Muscle layer of duodenum (tissue), 2 donors: ENCODE measurements around the gene NFKBIB.
"Not testable (repeated sequence)": the region's sequence is repeated elsewhere in the genome, so short reads cannot be mapped to it uniquely, and the experiment has no call there.

Experiments
- H3K27ac ChIP-seq: one replicate; pipeline ENCODE4 v1.7.0; 2013; ENCODE audit warnings: mild to moderate bottlenecking, low read length
- H3K27me3 ChIP-seq: one replicate; pipeline ENCODE4 v1.7.0; 2013; ENCODE audit warnings: low read depth, mild to moderate bottlenecking, control low read depth, low read length
- H3K36me3 ChIP-seq, 2 donors: one replicate each; pipeline ENCODE4 v1.7.0; 2013; ENCODE audit warnings: low read length in 2 of 2, control low read depth in 1 of 2, mild to moderate bottlenecking in 1 of 2; ENCODE audit not compliant: insufficient read depth in 2 of 2, control insufficient read depth in 1 of 2
- H3K4me1 ChIP-seq, 2 donors: one replicate each; pipeline ENCODE4 v1.7.0; 2013; ENCODE audit warnings: low read length in 2 of 2, mild to moderate bottlenecking in 2 of 2, control low read depth in 1 of 2, moderate library complexity in 1 of 2; ENCODE audit not compliant: insufficient read depth in 2 of 2, control insufficient read depth in 1 of 2
- H3K4me3 ChIP-seq, 2 donors: one replicate each; pipeline ENCODE4 v1.7.0; 2013; ENCODE audit warnings: low read length in 2 of 2, low read depth in 1 of 2, mild to moderate bottlenecking in 1 of 2
- H3K9me3 ChIP-seq, 2 donors: one replicate each; pipeline ENCODE4 v1.7.0; 2013; ENCODE audit warnings: low read length in 2 of 2, control low read depth in 1 of 2, mild to moderate bottlenecking in 1 of 2; ENCODE audit not compliant: control insufficient read depth in 1 of 2
- donor health status: healthy.

The NFKBIB gene

GRCh38 chr19:38861368-38861767 lies 38.4 kb upstream of the NFKBIB start:
- peaks cover 0 to 4% of the 10 kb centered on the region in 2 donors for H3K4me1 ChIP-seq
- H3K27ac ChIP-seq = no peak overlapping the region
- H3K36me3 ChIP-seq = no peaks in the 10 kb centered on the region
- H3K9me3 ChIP-seq = no peaks in the 10 kb centered on the region
- no peak overlapping the region for H3K4me3 ChIP-seq
- H3K27me3 ChIP-seq = no peaks in the 10 kb centered on the region

- no peak overlapping the region for H3K4me3 ChIP-seq
- H3K36me3 ChIP-seq = no peaks in the 10 kb centered on the region
- peaks cover 0 to 4% of the 10 kb centered on the region in 2 donors for H3K4me1 ChIP-seq
- no peak overlapping the region for H3K27ac ChIP-seq
- no peaks in the 10 kb centered on the region for H3K27me3 ChIP-seq
- no peaks in the 10 kb centered on the region for H3K9me3 ChIP-seq
Measured at GRCh38 chr19:38862321-38863059, 37.3 kb upstream of the NFKBIB start.

- H3K27ac ChIP-seq = no peak overlapping the region
- no peak overlapping the region for H3K4me3 ChIP-seq
- H3K4me1 ChIP-seq = peaks cover 0 to 19% of the 10 kb centered on the region in 2 donors
- no peaks in the 10 kb centered on the region for H3K9me3 ChIP-seq
- H3K36me3 ChIP-seq = no peaks in the 10 kb centered on the region
- no peaks in the 10 kb centered on the region for H3K27me3 ChIP-seq
Measured at GRCh38 chr19:38867171-38867780, 32.5 kb upstream of the NFKBIB start.

GRCh38 chr19:38868551-38868950 lies 31.2 kb upstream of the NFKBIB start:
- Histone ChIP-seq H3K27ac (no peak overlapping the region), H3K36me3 (no peaks in the 10 kb centered on the region), H3K9me3 (no peaks in the 10 kb centered on the region), H3K4me1 (peaks cover 0 to 15% of the 10 kb centered on the region in 2 donors), H3K27me3 (no peaks in the 10 kb centered on the region), H3K4me3 (no peak overlapping the region)

GRCh38 chr19:38869160-38869835 lies 30.5 kb upstream of the NFKBIB start:
- Histone ChIP-seq H3K36me3 (no peaks in the 10 kb centered on the region), H3K27me3 (no peaks in the 10 kb centered on the region), H3K9me3 (no peaks in the 10 kb centered on the region), H3K4me3 (peak overlapping the region; percentile 60 to 71), H3K27ac (no peak overlapping the region), H3K4me1 (peaks cover 0 to 15% of the 10 kb centered on the region in 2 donors)

- Histone ChIP-seq H3K4me1 (peaks cover 0 to 15% of the 10 kb centered on the region in 2 donors), H3K36me3 (no peaks in the 10 kb centered on the region), H3K4me3 (peak overlapping the region; percentile 60 to 71), H3K27ac (no peak overlapping the region), H3K27me3 (no peaks in the 10 kb centered on the region), H3K9me3 (no peaks in the 10 kb centered on the region)
Measured at GRCh38 chr19:38869836-38870607, 29.7 kb upstream of the NFKBIB start.

- H3K4me3 ChIP-seq = peak overlapping the region in 1 of 2 donors; percentile 71
- no peak overlapping the region for H3K27ac ChIP-seq
- no peaks in the 10 kb centered on the region for H3K27me3 ChIP-seq
- H3K4me1 ChIP-seq = peaks cover 0 to 15% of the 10 kb centered on the region in 2 donors
- no peaks in the 10 kb centered on the region for H3K36me3 ChIP-seq
- H3K9me3 ChIP-seq = no peaks in the 10 kb centered on the region
Measured at GRCh38 chr19:38870612-38871011, 29.2 kb upstream of the NFKBIB start.

GRCh38 chr19:38873400-38873799 lies 26.4 kb upstream of the NFKBIB start:
- H3K36me3 ChIP-seq, H3K4me3 ChIP-seq, H3K9me3 ChIP-seq, H3K27me3 ChIP-seq, H3K27ac ChIP-seq: not testable (repeated sequence)
- peaks cover 0 to 15% of the 10 kb centered on the region in 2 donors for H3K4me1 ChIP-seq

GRCh38 chr19:38875656-38876395 lies 23.9 kb upstream of the NFKBIB start:
- no peaks in the 10 kb centered on the region for H3K4me1 ChIP-seq
- H3K36me3 ChIP-seq = peaks cover 0 to 21% of the 10 kb centered on the region in 2 donors

GRCh38 chr19:38877781-38878574 lies 21.8 kb upstream of the NFKBIB start, which contains the start of gene RINL:
Gene RINL (minus strand): TSS chr19:38878275. CDS start chr19:38876742, 1,533 bp downstream.
- Histone ChIP-seq H3K9me3 (no peaks in the 10 kb centered on the region), H3K27me3 (no peaks in the 10 kb centered on the region), H3K36me3 (peaks cover 0 to 33% of the 10 kb centered on the region in 2 donors), H3K27ac (peak within 1 kb of the TSS; percentile 80), H3K4me3 (no peak within 1 kb of the TSS), H3K4me1 (no peaks in the 10 kb centered on the region)

More at GRCh38 chr19:38875656-38876395, 23.9 kb upstream of the NFKBIB start:
- Histone ChIP-seq H3K27ac (no peak overlapping the region), H3K4me3 (no peak overlapping the region), H3K9me3 (no peaks in the 10 kb centered on the region), H3K27me3 (no peaks in the 10 kb centered on the region)
